ENCODE results near the gene CLCN7. TPM values are rescaled to one million over a fixed set of nuclear protein-coding genes. Genes with fewer than 3 reads are reported as not detected.

CLCN7 gene
- total RNA-seq, 1 donor from 2014 or later: 99.1 TPM

GRCh38 chr16:1444730-1445517 lies 29.9 kb downstream of the CLCN7 start:
- no peak for DNase-seq (ENCODE audit: low spot score)
- no peaks in the 10 kb centered on the region for H3K4me1 Mint-ChIP-seq (ENCODE audit: unreplicated experiment)
- TF ChIP-seq CTCF (IDR thresholded peaks at IDR 0.05; ENCODE audit: unreplicated experiment): no peak
- no peak overlapping the region for H3K27ac Mint-ChIP-seq (ENCODE audit: unreplicated experiment)
- H3K9me3 Mint-ChIP-seq (ENCODE audit: unreplicated experiment): no peaks in the 10 kb centered on the region
- H3K36me3 Mint-ChIP-seq (ENCODE audit: low read depth, unreplicated experiment): no peaks in the 10 kb centered on the region
- peaks cover 8% of the 10 kb centered on the region for H3K27me3 Mint-ChIP-seq (ENCODE audit: unreplicated experiment)
- no peak overlapping the region for H3K4me3 Mint-ChIP-seq (ENCODE audit: unreplicated experiment)

DNA sequence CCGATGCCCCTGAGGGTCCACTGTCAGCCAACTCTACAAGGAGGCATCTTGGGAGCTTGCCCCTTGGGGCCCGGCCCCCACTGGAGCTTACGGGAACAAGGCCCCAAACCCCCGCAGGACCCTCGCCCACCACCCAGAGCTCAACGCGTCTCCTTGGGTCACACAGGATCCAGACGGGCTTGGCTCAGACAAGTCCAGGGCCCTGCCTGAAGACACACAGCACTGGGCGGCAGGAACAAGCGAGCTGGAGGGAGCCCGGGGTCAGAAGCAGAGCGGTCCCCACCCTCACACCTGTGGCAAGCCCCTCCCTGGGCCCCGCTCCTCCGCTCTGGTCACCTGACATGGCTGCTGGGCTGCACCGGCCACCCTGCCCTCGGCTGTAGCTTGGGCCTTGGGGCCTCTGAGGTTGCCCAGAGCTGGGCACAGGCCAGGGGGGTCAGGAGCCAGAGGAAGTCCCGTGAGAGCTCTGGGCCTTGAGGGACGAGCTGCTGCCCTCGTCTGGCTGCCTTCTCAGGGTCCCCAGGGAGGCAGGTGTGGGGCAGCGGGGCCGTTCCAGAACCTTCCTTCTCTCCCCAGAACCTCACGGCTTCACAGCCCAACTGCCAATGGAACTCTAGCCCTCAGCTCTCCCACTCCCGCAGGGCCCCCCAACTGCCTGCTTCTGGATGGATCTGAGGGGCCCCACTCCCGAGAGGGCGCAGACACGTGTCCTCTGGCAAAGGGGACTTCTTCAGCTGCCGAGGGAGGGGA lies 30.7 kb downstream of the CLCN7 start, which contains the start of gene CCDC154:
Gene CCDC154 (minus strand): TSS at position 577 of the 750 bp plus-strand sequence. CDS start 234 bp downstream, at position 343.
- H3K36me3 Mint-ChIP-seq (ENCODE audit: low read depth, unreplicated experiment): no peaks in the 10 kb centered on the region
- H3K9me3 Mint-ChIP-seq (ENCODE audit: unreplicated experiment): no peaks in the 10 kb centered on the region
- TF ChIP-seq CTCF (IDR thresholded peaks at IDR 0.05; ENCODE audit: unreplicated experiment): no peak
- H3K4me1 Mint-ChIP-seq (ENCODE audit: unreplicated experiment): no peaks in the 10 kb centered on the region
- H3K4me3 Mint-ChIP-seq (ENCODE audit: unreplicated experiment): no peak within 1 kb of the TSS
- peaks cover 6% of the 10 kb centered on the region for H3K27me3 Mint-ChIP-seq (ENCODE audit: unreplicated experiment)
- no peak for DNase-seq (ENCODE audit: low spot score)
- H3K27ac Mint-ChIP-seq (ENCODE audit: unreplicated experiment): no peak within 1 kb of the TSS

DNA sequence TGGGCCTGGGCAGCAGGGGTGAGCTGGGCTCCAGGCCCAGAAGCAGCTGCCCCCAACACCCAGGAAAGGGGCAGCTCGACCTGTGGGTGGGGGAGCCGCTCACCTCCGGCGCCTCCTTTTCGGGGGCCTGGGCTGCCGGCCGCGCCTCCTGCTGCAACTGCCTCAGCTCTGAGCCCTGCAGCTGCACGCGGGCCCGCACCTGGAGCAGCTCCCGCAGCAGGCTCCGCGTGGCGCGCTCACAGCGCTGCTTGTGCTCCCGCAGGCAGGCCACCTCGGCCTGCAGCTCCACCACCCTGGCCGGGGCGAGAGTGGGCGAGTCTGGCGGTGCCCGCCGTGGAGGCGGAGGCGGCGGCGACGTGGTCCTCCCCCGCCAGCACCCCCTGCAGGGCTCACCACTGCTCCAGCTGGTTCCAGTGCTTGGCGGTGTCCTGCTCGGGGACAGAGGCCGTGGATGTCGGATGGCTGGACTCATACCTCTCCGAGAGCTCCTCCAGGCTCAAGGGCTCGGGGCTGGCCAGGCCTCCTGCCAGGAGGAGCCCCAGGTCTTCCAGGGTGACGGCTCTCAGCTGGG lies 31.3 kb downstream of the CLCN7 start:
- TF ChIP-seq CTCF (IDR thresholded peaks at IDR 0.05; ENCODE audit: unreplicated experiment): no peak
- no peaks in the 10 kb centered on the region for H3K9me3 Mint-ChIP-seq (ENCODE audit: unreplicated experiment)
- H3K4me3 Mint-ChIP-seq (ENCODE audit: unreplicated experiment): no peak overlapping the region
- peaks cover 4% of the 10 kb centered on the region for H3K27me3 Mint-ChIP-seq (ENCODE audit: unreplicated experiment)
- H3K4me1 Mint-ChIP-seq (ENCODE audit: unreplicated experiment): no peaks in the 10 kb centered on the region
- no peaks in the 10 kb centered on the region for H3K36me3 Mint-ChIP-seq (ENCODE audit: low read depth, unreplicated experiment)
- H3K27ac Mint-ChIP-seq (ENCODE audit: unreplicated experiment): no peak overlapping the region
- DNase-seq (ENCODE audit: low spot score): no peak

DNA sequence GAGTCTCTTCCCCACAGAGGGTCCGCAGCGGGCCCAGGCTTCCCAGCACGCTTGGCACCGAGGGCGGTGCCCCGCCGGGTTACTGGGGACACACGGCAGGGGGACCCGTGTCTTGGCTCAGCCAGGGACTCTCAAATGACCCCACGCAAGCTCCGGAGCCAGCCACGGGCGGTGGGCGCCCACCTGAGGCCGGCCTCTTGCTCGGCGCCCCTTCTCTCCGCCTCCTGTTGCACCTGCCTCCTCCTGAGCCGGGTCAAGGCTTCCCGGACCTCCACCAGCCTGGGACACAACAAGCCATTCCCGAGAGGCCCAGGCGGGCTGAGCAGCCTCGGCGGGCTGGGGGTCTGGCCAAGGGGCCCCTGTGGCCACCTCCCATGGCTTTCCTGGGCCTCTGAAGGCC lies 32.1 kb downstream of the CLCN7 start:
- no peaks in the 10 kb centered on the region for H3K4me1 Mint-ChIP-seq (ENCODE audit: unreplicated experiment)
- H3K4me3 Mint-ChIP-seq (ENCODE audit: unreplicated experiment): no peak overlapping the region
- H3K36me3 Mint-ChIP-seq (ENCODE audit: low read depth, unreplicated experiment): no peaks in the 10 kb centered on the region
- H3K27me3 Mint-ChIP-seq (ENCODE audit: unreplicated experiment): peaks cover 2% of the 10 kb centered on the region
- H3K9me3 Mint-ChIP-seq (ENCODE audit: unreplicated experiment): no peaks in the 10 kb centered on the region
- TF ChIP-seq CTCF (IDR thresholded peaks at IDR 0.05; ENCODE audit: unreplicated experiment): no peak
- DNase-seq (ENCODE audit: low spot score): no peak
- H3K27ac Mint-ChIP-seq (ENCODE audit: unreplicated experiment): no peak overlapping the region

All from endothelial cell (in vitro differentiated cells).